T47D (cell line): ENCODE measurements around the gene MLN.

Source experiments
- DNase-seq, 2 experiments: peaks; one replicate each; pipeline versions ENCODE4 v3.0.0 to v3.0.0-alpha.2; 2011 to 2012; ENCODE audit warnings: low read depth in 1 of 2, low spot score in 1 of 2
- JUND ChIP-seq: IDR thresholded peaks from 2 replicates; pipeline ENCODE4 v1.6.1; 2012; ENCODE audit warnings: low read depth
- in situ Hi-C: cut with HindIII; loops from 2 replicates; pipeline ENCODE4 v1.10.0; 2016; ENCODE audit warnings: low sequenced_read_pairs, low pct_unique_long_range_greater_than_20kb

Gene MLN

DNA sequence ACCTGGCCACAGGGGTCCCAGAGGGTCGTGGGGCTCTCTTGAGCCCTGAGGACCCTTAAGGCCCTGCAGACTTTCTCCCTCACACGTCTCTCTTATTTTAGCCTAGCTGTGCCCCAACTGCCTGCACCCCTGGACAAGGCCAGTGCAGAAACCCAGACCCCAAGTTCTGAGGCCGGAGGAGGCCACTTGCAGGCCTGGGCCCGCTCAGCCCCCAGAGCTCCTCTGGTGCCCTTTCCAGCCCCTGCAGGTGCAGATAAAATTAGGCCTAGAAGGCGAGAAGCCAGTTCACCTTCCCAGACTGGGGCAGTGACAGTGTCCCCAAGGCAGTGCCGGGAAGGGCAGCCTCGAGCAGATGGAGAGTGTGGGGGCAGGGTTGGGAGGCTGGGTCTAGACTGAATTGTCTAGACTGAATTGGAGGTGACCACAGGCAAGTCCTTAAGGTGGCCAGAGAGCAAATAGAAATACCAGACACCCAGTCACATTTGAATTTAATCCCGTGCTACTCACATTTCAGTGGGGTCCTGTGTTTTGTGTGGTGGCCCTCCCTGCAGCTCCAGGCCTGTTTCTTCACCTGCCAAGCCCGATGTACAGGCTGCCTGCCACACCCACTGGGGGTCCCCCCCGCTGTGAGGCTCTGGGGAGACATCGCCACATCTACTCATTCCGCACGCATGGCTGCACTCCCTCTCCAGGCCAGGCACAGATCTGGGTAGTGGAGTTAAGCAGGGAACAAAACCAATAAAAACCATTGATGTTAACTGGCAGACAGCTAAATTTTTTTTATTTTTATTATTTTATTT lies 48.5 kb downstream of the MLN start:
- in situ Hi-C loops: no loop called here
- no peak for DNase-seq
- no peak for TF ChIP-seq JUND

DNA sequence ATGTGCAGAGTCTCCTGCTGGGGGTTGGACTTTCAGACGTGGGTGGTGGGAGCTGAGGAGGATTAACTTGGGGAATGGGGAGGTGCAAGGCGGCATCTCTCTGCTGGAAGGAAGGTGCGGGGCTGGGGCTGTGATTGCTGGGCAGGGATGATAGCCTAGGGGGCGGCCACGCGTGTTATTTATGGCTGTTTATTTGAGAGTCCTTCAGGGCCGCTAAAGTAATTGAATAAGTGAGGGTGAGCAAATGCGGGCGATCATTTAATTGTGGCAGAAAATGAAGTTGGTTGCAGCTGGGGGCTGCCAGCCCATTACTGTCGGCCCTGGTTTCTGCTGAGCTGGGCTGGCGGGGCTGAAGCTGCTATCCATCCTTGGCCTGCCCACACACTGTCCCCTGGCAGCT lies 49.6 kb downstream of the MLN start:
- TF ChIP-seq JUND: no peak
- in situ Hi-C loops: no loop called here
- no peak for DNase-seq

DNA sequence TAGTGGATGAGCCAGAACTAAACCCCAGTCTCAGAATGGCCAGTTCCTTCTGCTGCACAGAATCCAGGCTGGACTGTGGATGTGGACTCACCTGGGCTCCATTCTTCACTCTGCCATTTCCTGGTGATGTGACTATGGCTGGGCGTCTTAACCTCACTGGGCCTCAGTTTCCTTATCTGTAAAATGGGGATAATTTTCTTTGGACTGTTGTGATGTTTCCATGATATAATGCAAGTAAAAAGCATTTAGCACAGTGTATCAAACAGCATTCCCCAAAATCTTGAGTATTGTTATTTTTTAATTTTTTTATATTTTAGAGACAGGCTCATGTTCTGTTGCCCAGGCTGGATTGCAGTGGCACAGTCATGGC lies 51.2 kb downstream of the MLN start:
- DNase-seq: no peak
- TF ChIP-seq JUND: no peak
- in situ Hi-C loops: no loop called here

DNA sequence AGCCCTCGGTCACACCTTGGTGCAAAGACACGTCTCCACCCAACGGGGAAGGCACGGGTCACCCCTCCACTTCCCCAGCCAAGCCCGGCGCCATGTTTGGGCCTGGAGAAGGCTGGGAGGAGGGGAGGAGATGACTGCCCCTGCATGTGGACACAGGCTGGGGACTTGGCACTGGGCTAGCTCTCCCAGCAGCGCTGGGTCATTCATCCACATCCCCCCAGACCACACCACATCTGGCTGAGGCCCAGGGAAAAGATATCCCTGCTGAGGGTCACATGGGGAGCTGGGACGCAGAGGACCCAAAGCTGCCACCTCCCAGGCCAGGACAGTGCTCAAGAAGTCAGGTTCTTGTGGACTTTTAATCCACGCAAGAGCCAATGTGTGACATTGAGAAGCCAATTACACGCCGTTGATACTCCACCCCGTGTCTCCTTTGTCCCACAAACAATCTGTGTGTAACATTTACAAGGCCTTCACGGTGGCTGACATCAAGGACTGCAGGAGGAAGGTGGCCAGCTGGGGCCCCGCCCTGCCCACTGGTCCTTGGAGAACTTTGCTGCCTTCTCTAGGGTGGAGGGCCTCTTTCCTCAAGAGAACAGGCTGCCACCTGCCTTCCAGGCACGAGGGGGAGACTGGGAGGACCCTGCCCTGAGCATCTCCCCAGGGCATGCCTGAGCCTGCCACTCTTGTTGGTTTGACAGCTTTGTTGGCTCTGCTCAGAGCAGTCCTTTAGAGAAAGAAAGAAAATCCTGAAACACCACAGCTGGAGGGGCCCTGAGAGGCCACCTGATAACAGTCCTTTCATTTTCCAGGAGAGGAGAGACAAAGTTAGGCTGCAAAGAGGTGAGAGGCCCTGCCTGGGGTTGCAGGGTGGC lies 51.8 kb downstream of the MLN start:
- in situ Hi-C loops: no loop called here
- no peak for DNase-seq
- TF ChIP-seq JUND: no peak

DNA sequence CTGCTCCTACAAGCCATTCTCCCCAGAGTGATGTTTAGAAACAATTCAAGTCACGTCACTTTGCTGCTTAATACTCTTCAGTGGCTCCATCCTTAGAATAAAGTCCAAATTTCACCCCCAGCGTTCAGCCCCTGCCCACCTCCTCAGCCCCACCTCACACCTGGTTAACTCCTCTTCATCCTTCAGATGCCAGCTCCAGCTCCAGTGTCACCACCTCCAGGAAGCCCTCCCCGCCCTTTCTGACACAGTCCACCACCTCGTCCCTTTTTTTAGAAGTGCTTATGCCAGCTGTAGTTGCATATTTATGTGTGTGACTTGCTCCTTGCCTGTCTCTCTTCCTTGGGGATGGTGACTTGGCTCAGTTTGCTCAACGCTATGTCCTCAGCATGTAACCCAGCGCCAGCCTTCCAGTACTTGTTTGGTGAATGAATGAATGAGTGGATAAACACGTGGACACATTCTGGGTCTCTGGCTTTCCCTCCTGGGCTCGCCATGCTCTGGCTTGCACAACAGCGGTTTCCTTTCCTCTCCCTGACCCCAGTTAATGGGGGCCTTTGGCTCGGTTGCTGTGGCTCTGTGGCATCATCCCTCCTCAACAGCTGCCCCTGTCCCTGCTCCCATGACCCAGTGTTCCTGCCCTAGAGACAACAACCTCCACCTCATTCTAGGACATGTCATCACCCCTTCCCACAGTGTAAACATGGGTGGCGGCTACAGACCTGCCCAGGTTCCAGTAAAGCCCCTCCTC lies 53.4 kb downstream of the MLN start:
- no peak for TF ChIP-seq JUND
- no peak for DNase-seq
- in situ Hi-C loops: no loop called here

- DNase-seq: no peak
- no peak for TF ChIP-seq JUND
- in situ Hi-C loops: no loop called here
Observed at GRCh38 chr6:33749401-33749800, 54.4 kb downstream of the MLN start.

- in situ Hi-C loops: no loop called here
- TF ChIP-seq JUND: no peak
- no peak for DNase-seq
Observed at GRCh38 chr6:33748841-33749240, 55.0 kb downstream of the MLN start.

DNA sequence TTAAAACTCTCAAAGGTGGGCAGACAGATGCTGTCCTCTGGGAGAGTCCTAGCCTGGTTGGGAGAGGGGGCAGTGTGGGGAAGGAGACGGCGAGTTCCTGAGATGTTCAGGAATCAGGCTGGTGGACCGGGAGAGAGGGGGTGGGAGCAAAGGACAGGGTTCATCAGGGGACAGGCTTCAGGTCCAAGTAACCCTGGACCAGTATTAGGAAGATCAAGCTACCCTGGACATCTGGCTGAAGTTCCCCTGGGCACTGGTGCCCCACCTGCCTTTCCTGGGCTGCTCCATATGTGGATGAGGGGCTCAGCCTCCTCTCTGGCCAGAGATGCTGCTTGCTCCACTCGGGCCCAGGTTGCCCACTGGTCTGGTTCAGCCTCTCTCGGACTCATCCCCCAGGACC lies 56.0 kb downstream of the MLN start:
- no peak for TF ChIP-seq JUND
- in situ Hi-C loops: no loop called here
- no peak for DNase-seq

- no peak for DNase-seq
- no peak for TF ChIP-seq JUND
- in situ Hi-C loops: no loop called here
Observed at GRCh38 chr6:33746651-33747100, 57.1 kb downstream of the MLN start, which contains the start of gene IP6K3. Gene IP6K3, minus strand, starts transcription at chr6:33746905. Its CDS starts 11,429 bp downstream, at chr6:33735476.

GRCh38 chr6:33746036-33746600 lies 57.7 kb downstream of the MLN start:
- TF ChIP-seq JUND: no peak
- in situ Hi-C loops: no loop called here
- DNase-seq: no peak

DNA sequence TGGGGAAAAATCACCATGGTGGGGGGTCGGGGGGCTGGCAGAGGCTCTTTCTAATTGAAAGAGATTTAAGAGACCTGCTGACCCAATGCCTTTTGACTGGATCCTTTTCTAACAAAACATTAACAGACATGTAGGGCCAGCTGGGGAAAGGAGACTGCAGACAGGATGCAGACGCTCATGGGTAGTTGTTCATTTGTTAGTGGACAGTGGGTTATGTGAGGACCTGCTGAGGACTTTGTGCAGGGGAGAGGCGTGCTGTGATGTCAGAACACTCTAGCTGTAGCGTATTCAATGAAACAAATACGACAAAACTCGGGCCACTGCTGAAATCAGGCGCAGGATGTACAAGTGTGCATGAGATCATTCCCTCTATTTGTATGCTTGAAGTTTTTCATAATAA lies 58.3 kb downstream of the MLN start:
- DNase-seq: no peak
- TF ChIP-seq JUND: no peak
- in situ Hi-C loops: no loop called here

DNA sequence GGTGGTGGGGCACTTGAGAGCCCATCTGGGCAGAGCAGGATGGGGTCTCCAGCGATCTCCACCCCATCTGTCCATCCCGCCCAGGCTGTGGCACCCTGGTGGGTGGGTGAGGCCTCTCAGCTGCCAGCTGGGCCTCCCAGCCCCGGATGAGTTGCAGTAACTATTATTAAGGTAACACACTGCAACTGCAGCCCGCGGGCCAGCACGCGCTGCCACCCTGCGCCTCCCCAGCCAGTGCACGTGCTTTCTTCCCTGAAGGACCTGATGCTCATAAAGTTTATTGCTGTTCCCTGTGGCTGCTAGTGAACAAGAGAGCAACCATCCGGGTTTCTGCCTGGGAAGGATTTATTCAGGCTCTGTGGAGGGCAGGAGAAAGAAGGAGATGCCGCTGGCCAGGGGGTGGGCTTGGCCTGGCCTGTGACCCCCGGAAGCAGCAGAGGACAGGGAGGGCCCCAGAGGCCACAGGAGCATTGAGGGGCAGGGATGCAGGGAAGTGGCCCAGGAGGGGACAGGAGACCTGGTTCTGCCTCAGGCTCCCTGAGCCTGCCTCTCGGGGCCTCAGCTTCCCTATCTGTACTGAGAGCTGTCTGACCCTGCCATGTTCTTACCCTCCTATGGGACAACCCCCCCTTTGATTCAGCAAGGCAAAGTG lies 58.8 kb downstream of the MLN start:
- no peak for TF ChIP-seq JUND
- no peak for DNase-seq
- in situ Hi-C loops: no loop called here
